Body of pancreas (tissue), 4 donors: Measurements from ENCODE around the gene ACOX3. TPM values are rescaled to one million over a fixed set of nuclear protein-coding genes. Genes with fewer than 3 reads are reported as not detected.

Experiments
- ATAC-seq: fragments of 150-250 bp; one replicate; pipeline ENCODE4 v1.9.1; 2016
- DNase-seq, 4 donors: peaks; one replicate each; pipeline ENCODE4 v3.0.0-alpha.2; 2019
- H3K27ac ChIP-seq, 4 donors: fragments of 200-600 bp; sonication (generic); 1 replicate in 3 of 4; 2 replicates in 1 of 4; pipeline versions ENCODE4 v1.5.1 to v1.6.1; 2016 to 2019; ENCODE audit warnings: mild to moderate bottlenecking in 1 of 4, mixed read lengths in 1 of 4, moderate library complexity in 1 of 4
- H3K27me3 ChIP-seq, 2 donors: fragments of 200-600 bp; sonication (generic); one replicate each; pipeline ENCODE4 v1.6.0; 2016; ENCODE audit warnings: mild to moderate bottlenecking in 1 of 2
- H3K36me3 ChIP-seq, 2 donors: fragments of 200-600 bp; sonication (generic); replicated peaks in 1 of 2; 2 replicates each; pipeline ENCODE4 v1.5.1; 2016; ENCODE audit warnings: low read depth in 2 of 2; ENCODE audit not compliant: insufficient read depth in 1 of 2
- H3K4me1 ChIP-seq: fragments of 200-600 bp; sonication (generic); one replicate; pipeline ENCODE4 v1.6.0; 2016
- H3K4me3 ChIP-seq, 2 donors: fragments of 200-600 bp; sonication (generic); 1 replicate in 1 of 2; 2 replicates in 1 of 2; pipeline ENCODE4 v1.5.1; 2016 to 2019
- H3K9me3 ChIP-seq, 3 donors: fragments of 200-600 bp; sonication (generic); 1 replicate in 2 of 3; 2 replicates in 1 of 3; pipeline ENCODE4 v1.5.1; 2016
- POLR2A ChIP-seq, 3 donors: fragments of 450-650 bp; IDR thresholded peaks; one replicate each; pipeline ENCODE4 v1.6.1; 2016; ENCODE audit warnings: antibody characterized with exemption in 3 of 3, mild to moderate bottlenecking in 2 of 3
- WGBS, 2 donors: methylation state at CpG; one replicate each; pipeline ENCODE4 v1.1.5; 2017; 5-methylcytosine and 5-hydroxymethylcytosine counted together
- intact Hi-C: fragments of 100-400 bp; cut with DNase I; formaldehyde crosslinking; loops from one replicate; pipeline ENCODE4 v1.15.1; 2023
- total RNA-seq, 2 donors: library from RNA; depleted of rRNA; stranded (reverse); fragments of >200 nt; gene quantifications; one replicate each; pipeline ENCODE4 v1.1.0, GENCODE V29; 2016
- TF ChIP-seq, protein P1 (sequence below), 7 experiments: fragments of 450-650 bp in 4 of 7; fragments of 200-600 bp in 3 of 7; sonication (generic) in 3 of 7; IDR thresholded peaks; one replicate each; pipeline ENCODE4 v1.5.1; 2016 to 2019; ENCODE audit warnings: antibody characterized with exemption in 7 of 7

Gene ACOX3
- total RNA-seq, 2 donors from 2014 or later, result 18.4 to 23.4 TPM

DNA sequence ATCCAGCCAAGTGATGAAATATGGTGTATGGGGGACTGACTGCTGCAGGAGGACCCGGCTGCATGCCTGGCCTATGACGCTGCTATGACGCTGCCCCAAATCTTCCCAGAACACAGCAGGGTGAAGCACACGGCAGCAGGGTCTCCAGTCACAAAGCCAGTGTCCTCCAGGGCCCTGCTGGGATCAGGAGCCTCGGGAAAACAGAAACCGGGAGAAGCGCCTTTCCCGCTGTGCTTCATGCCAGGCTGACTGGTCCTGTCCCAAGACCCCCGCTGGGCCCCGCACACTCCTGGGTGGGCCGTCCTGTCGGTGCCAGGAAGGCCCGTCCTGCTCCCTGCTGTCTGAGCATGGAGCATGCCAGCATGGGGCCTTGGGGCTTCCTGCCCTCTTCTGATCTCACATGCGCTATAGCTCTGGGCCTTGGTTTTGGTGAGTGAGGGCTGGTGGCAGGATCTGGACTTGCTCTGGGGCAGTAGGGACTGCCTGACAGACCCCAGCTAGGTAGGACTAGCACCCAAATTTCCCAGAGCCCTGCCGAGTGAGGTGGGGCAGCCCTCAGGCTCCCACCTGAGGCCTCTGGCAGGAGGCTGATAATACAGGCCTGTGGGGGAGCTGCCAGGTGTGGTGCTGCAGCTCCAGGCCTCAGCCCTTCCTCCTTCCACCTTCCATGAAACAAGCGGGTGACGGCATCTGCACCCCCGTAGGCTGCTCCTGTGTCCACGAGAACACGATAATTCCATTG lies 64.0 kb downstream of the ACOX3 start:
- H3K36me3 ChIP-seq, result peaks cover 0 to 4% of the 10 kb centered on the region in 2 donors
- H3K4me1 ChIP-seq, result no peaks in the 10 kb centered on the region
- no peaks in the 10 kb centered on the region for H3K9me3 ChIP-seq
- H3K27me3 ChIP-seq, result no peaks in the 10 kb centered on the region
- H3K4me3 ChIP-seq, result no peak overlapping the region
- no peak overlapping the region for H3K27ac ChIP-seq
- DNase-seq, result no peak
- TF ChIP-seq, protein P1, sequence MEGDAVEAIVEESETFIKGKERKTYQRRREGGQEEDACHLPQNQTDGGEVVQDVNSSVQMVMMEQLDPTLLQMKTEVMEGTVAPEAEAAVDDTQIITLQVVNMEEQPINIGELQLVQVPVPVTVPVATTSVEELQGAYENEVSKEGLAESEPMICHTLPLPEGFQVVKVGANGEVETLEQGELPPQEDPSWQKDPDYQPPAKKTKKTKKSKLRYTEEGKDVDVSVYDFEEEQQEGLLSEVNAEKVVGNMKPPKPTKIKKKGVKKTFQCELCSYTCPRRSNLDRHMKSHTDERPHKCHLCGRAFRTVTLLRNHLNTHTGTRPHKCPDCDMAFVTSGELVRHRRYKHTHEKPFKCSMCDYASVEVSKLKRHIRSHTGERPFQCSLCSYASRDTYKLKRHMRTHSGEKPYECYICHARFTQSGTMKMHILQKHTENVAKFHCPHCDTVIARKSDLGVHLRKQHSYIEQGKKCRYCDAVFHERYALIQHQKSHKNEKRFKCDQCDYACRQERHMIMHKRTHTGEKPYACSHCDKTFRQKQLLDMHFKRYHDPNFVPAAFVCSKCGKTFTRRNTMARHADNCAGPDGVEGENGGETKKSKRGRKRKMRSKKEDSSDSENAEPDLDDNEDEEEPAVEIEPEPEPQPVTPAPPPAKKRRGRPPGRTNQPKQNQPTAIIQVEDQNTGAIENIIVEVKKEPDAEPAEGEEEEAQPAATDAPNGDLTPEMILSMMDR (IDR thresholded peaks at IDR 0.05), result no peak
- TF ChIP-seq POLR2A (IDR thresholded peaks at IDR 0.05), result no peak
- WGBS, 2 donors, result 85 to 91% methylated on average over 13 to 19 of the region's 20 CpGs
- intact Hi-C loops, result no loop called here
- ATAC-seq, result no peak

DNA sequence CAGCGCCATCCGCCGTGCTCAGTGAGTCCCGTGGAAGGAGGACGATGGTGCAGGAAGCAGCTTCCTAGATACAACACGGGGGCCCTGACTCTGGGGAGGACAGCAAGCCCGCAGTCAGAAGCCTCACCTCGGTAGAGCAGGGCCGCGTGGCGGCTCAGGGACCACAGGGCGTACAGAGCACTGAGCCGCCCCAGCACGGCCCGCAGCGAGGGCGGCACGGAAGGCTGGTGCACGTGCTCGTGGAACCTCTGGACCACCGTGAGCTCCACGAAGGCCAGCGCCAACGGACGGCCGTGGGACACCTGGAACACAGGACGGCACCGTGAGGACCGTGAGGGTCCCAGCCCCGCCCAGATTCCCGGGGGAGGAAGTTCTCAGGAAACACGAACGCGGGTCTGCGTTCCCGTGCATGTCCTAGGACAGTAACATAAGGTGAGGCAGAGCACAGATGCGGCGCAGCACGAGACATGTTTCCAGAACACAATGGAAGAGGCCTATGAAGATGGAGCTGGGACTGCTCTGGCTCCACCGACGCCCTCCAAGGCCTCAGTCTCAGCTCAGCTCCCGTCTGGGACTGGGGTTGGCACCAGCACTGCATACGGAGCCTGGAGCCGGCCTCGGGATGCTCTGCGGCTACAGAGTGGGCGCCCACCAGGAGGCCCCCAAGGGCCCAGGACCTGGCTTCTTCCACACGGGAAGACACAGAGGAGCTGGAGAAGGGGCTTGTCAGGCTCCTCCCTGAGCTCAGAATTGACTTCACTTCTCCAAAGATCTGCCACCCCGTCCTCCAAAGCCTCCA lies 65.5 kb downstream of the ACOX3 start:
- 91 to 93% methylated on average over 34 to 47 of the region's 49 CpGs for WGBS, 2 donors
- H3K4me3 ChIP-seq, result no peak overlapping the region
- intact Hi-C loops, result no loop called here
- no peak overlapping the region for H3K27ac ChIP-seq
- no peak for DNase-seq
- H3K27me3 ChIP-seq, result no peaks in the 10 kb centered on the region
- H3K4me1 ChIP-seq, result no peaks in the 10 kb centered on the region
- ATAC-seq, result no peak
- H3K9me3 ChIP-seq, result no peaks in the 10 kb centered on the region
- TF ChIP-seq, protein P1 (IDR thresholded peaks at IDR 0.05), result no peak
- no peak for TF ChIP-seq POLR2A (IDR thresholded peaks at IDR 0.05)
- H3K36me3 ChIP-seq, result peaks cover 0 to 4% of the 10 kb centered on the region in 2 donors

DNA sequence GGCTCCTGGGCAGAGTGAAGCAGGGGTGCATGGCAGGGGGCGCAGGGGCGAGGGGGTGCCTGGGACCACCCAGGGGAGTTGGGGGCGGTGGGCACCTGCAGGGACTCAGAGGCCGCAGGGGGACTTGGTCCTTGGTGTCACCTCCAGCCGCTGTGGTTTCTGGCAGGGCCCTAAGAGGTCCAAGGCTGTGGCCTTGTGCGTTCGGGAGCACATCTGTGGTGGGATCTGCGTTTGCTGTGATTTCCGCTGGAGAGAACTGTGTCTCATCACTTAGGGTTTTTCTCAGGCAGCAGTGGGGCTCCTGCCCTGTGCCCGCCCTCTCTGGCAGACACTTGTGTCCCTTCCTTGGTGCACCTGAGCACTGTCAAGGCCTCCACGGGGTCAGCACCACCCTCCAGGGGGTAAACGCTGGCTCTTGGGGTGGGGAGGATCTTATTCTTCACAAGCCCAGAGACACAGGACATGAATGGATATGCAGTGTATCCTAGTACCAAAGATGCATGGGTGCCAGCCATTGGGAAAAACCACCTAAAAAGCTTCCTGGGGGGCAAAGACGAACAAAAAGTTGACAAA lies 66.5 kb downstream of the ACOX3 start:
- intact Hi-C loops, result no loop called here
- Histone ChIP-seq H3K27ac (no peak overlapping the region), H3K27me3 (no peaks in the 10 kb centered on the region), H3K4me3 (no peak overlapping the region), H3K36me3 (no peaks in the 10 kb centered on the region), H3K4me1 (no peaks in the 10 kb centered on the region), H3K9me3 (no peaks in the 10 kb centered on the region)
- DNase-seq, result no peak
- 84 to 100% methylated on average over 4 to 10 of the region's 13 CpGs for WGBS, 2 donors
- no peak for ATAC-seq
- TF ChIP-seq, protein P1 (IDR thresholded peaks at IDR 0.05), result no peak
- no peak for TF ChIP-seq POLR2A (IDR thresholded peaks at IDR 0.05)

DNA sequence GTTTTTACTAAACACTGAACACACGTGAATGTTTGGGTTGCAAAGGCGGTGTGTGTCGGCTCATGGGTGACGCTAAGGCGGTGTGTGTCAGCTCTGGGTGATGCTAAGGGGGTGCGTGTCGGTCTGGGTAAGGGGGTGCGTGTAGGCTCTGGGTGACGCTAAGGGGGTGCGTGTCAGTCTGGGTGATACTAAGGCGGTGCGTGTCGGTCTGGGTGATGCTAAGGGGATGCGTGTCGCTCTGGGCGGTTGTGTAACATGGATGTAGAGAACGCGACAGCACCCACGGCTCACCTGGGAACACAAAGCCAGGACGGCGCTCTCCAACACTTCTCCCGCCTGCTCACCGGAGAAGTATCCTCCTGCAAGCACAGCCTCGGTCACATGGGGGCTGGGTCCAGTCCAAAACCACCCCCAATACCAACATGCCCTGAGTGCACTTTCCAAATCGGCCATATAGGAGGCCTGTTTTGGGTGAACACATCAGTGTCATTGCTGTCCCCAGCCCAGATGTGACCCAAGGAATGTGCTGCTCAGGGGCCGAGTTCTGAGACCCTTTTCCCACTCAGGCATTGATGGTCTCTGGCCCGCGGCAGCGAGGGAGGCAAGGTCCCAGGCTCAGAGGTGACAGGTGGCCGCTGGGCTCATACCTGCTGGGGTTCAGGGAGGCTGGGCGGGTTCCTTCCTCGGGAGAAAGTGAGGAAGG lies 67.1 kb downstream of the ACOX3 start:
- no peaks in the 10 kb centered on the region for H3K27me3 ChIP-seq
- H3K36me3 ChIP-seq, result no peaks in the 10 kb centered on the region
- no peak overlapping the region for H3K4me3 ChIP-seq
- TF ChIP-seq, protein P1 (IDR thresholded peaks at IDR 0.05), result no peak
- TF ChIP-seq POLR2A (IDR thresholded peaks at IDR 0.05), result no peak
- DNase-seq (no peak), ATAC-seq (no peak)
- intact Hi-C loops, result no loop called here
- no peaks in the 10 kb centered on the region for H3K9me3 ChIP-seq
- 88 to 95% methylated on average over 22 to 29 of the region's 32 CpGs for WGBS, 2 donors
- no peak overlapping the region for H3K27ac ChIP-seq
- H3K4me1 ChIP-seq, result no peaks in the 10 kb centered on the region
